Medulla oblongata (tissue), 1 donor: ENCODE measurements around the gene TAS2R14.

Source experiments
- DNase-seq: peaks from one replicate; pipeline ENCODE4 v3.0.0-alpha.2; 2015; ENCODE audit errors: extremely low spot score

Gene TAS2R14

GRCh38 chr12:10939163-10939562 is at the start of gene TAS2R14:
Gene TAS2R14, minus strand, starts transcription at chr12:10939263. Its CDS starts 56 bp downstream, at chr12:10939207.
- DNase-seq = no peak

GRCh38 chr12:10986812-10987211 is 47.7 kb upstream of the TAS2R14 start, which contains the start of gene TAS2R50:
Gene TAS2R50, minus strand, starts transcription at chr12:10986912. Its CDS starts 52 bp downstream, at chr12:10986860.
- no peak for DNase-seq

GRCh38 chr12:10982244-10982643 is 43.2 kb upstream of the TAS2R14 start:
- DNase-seq = no peak

- DNase-seq = no peak
These were observed 35.9 kb upstream of the TAS2R14 start for GRCh38 chr12:10974965-10975364.

- DNase-seq = no peak
These were observed 29.8 kb upstream of the TAS2R14 start for GRCh38 chr12:10968765-10969456.

GRCh38 chr12:10967409-10967808 is 28.3 kb upstream of the TAS2R14 start:
- no peak for DNase-seq

- DNase-seq = no peak
These were observed 27.3 kb upstream of the TAS2R14 start for GRCh38 chr12:10966314-10966713.

- DNase-seq = no peak
These were observed 26.4 kb upstream of the TAS2R14 start for GRCh38 chr12:10965476-10965875.

GRCh38 chr12:10960211-10960610 is 21.1 kb upstream of the TAS2R14 start:
- no peak for DNase-seq

GRCh38 chr12:10959804-10960203 is 20.7 kb upstream of the TAS2R14 start:
- peak; percentile 79 for DNase-seq

GRCh38 chr12:10957741-10958140 is 18.7 kb upstream of the TAS2R14 start:
- no peak for DNase-seq

- no peak for DNase-seq
These were observed 17.0 kb upstream of the TAS2R14 start for GRCh38 chr12:10956085-10956484.

- DNase-seq = peak; percentile 35
These were observed 13.6 kb upstream of the TAS2R14 start for GRCh38 chr12:10952645-10953044.

GRCh38 chr12:10943167-10943566 is 4.1 kb upstream of the TAS2R14 start:
- no peak for DNase-seq

- DNase-seq = no peak
These were observed 3.0 kb upstream of the TAS2R14 start for GRCh38 chr12:10941916-10942607.

- no peak for DNase-seq
These were observed 2.3 kb upstream of the TAS2R14 start for GRCh38 chr12:10941369-10941768.

- no peak for DNase-seq
These were observed 1.3 kb upstream of the TAS2R14 start for GRCh38 chr12:10940389-10940788.

- DNase-seq = no peak
These were observed 2.6 kb downstream of the TAS2R14 start for GRCh38 chr12:10936506-10936905.

- no peak for DNase-seq
These were observed 10.2 kb downstream of the TAS2R14 start, which contains the start of gene PRH2 for GRCh38 chr12:10928746-10929286. Gene PRH2, plus strand, starts transcription at chr12:10929236. Its CDS starts 38 bp downstream, at chr12:10929274.

GRCh38 chr12:10926269-10926668 is 12.8 kb downstream of the TAS2R14 start:
- no peak for DNase-seq

- DNase-seq = no peak
These were observed 19.3 kb downstream of the TAS2R14 start for GRCh38 chr12:10919809-10920208.

- no peak for DNase-seq
These were observed 28.7 kb downstream of the TAS2R14 start for GRCh38 chr12:10910380-10910779.

GRCh38 chr12:10909462-10909861 is 29.6 kb downstream of the TAS2R14 start, which contains the start of gene TAS2R13:
Gene TAS2R13, minus strand, starts transcription at chr12:10909562. Its CDS starts 264 bp downstream, at chr12:10909298.
- DNase-seq = no peak
